IPS-18a (cell line): ENCODE measurements around the gene DLX3.

ENCODE experiments used
- H3K27ac ChIP-seq: one replicate; pipeline ENCODE4 v1.5.1; 2013; ENCODE audit warnings: low read length
- H3K27me3 ChIP-seq: one replicate; pipeline ENCODE4 v1.6.1; 2013; ENCODE audit warnings: mild to moderate bottlenecking, low read length; ENCODE audit not compliant: control insufficient read depth, insufficient read depth
- H3K36me3 ChIP-seq: one replicate; pipeline ENCODE4 v1.6.1; 2013; ENCODE audit warnings: low read depth, low read length; ENCODE audit not compliant: control insufficient read depth
- H3K4me1 ChIP-seq: one replicate; pipeline ENCODE4 v1.6.1; 2013; ENCODE audit warnings: low read depth, low read length; ENCODE audit not compliant: control insufficient read depth
- H3K4me3 ChIP-seq: one replicate; pipeline ENCODE4 v1.5.1; 2013; ENCODE audit warnings: low read length
- H3K9ac ChIP-seq: one replicate; pipeline ENCODE4 v1.6.1; 2013; ENCODE audit warnings: mild to moderate bottlenecking, low read length, moderate library complexity
- H3K9me3 ChIP-seq: one replicate; pipeline ENCODE4 v1.6.1; 2013; ENCODE audit warnings: low read depth, low read length; ENCODE audit not compliant: control insufficient read depth

DLX3 gene

GRCh38 chr17:49990331-49990730 is 4.7 kb downstream of the DLX3 start:
- no peaks in the 10 kb centered on the region for H3K4me1 ChIP-seq
- H3K9me3 ChIP-seq, result no peaks in the 10 kb centered on the region
- no peaks in the 10 kb centered on the region for H3K36me3 ChIP-seq
- H3K9ac ChIP-seq, result no peak overlapping the region
- H3K4me3 ChIP-seq, result no peak overlapping the region
- H3K27ac ChIP-seq, result no peak overlapping the region
- peaks cover 99% of the 10 kb centered on the region for H3K27me3 ChIP-seq

GRCh38 chr17:49989518-49989880 is 5.5 kb downstream of the DLX3 start:
- Histone ChIP-seq H3K27me3 (peaks cover 95% of the 10 kb centered on the region), H3K36me3 (no peaks in the 10 kb centered on the region), H3K4me1 (no peaks in the 10 kb centered on the region), H3K9me3 (no peaks in the 10 kb centered on the region), H3K4me3 (no peak overlapping the region), H3K9ac (no peak overlapping the region), H3K27ac (no peak overlapping the region)

GRCh38 chr17:49987681-49988441 is 7.2 kb downstream of the DLX3 start:
- no peak overlapping the region for H3K9ac ChIP-seq
- H3K9me3 ChIP-seq, result no peaks in the 10 kb centered on the region
- no peak overlapping the region for H3K27ac ChIP-seq
- H3K27me3 ChIP-seq, result peaks cover 79% of the 10 kb centered on the region
- no peak overlapping the region for H3K4me3 ChIP-seq
- no peaks in the 10 kb centered on the region for H3K4me1 ChIP-seq
- no peaks in the 10 kb centered on the region for H3K36me3 ChIP-seq

GRCh38 chr17:49987290-49987585 is 7.8 kb downstream of the DLX3 start:
- Histone ChIP-seq H3K4me3 (no peak overlapping the region), H3K9ac (no peak overlapping the region), H3K27ac (no peak overlapping the region), H3K36me3 (no peaks in the 10 kb centered on the region), H3K27me3 (peaks cover 75% of the 10 kb centered on the region), H3K9me3 (no peaks in the 10 kb centered on the region), H3K4me1 (no peaks in the 10 kb centered on the region)

- H3K27me3 ChIP-seq, result peaks cover 71% of the 10 kb centered on the region
- H3K36me3 ChIP-seq, result no peaks in the 10 kb centered on the region
- no peak overlapping the region for H3K9ac ChIP-seq
- H3K9me3 ChIP-seq, result no peaks in the 10 kb centered on the region
- no peak overlapping the region for H3K27ac ChIP-seq
- no peaks in the 10 kb centered on the region for H3K4me1 ChIP-seq
- H3K4me3 ChIP-seq, result no peak overlapping the region
These were observed 8.4 kb downstream of the DLX3 start for GRCh38 chr17:49986396-49987289.

GRCh38 chr17:49985310-49985990 is 9.6 kb downstream of the DLX3 start:
- Histone ChIP-seq H3K9ac (no peak overlapping the region), H3K27me3 (peaks cover 60% of the 10 kb centered on the region), H3K4me1 (peaks cover 7% of the 10 kb centered on the region), H3K36me3 (no peaks in the 10 kb centered on the region), H3K4me3 (no peak overlapping the region), H3K27ac (no peak overlapping the region), H3K9me3 (no peaks in the 10 kb centered on the region)

- Histone ChIP-seq H3K4me3 (no peak overlapping the region), H3K27me3 (peaks cover 60% of the 10 kb centered on the region), H3K36me3 (no peaks in the 10 kb centered on the region), H3K4me1 (peaks cover 9% of the 10 kb centered on the region), H3K9ac (no peak overlapping the region), H3K27ac (no peak overlapping the region), H3K9me3 (no peaks in the 10 kb centered on the region)
These were observed 10.2 kb downstream of the DLX3 start for GRCh38 chr17:49984776-49985175.

- H3K9me3 ChIP-seq, result no peaks in the 10 kb centered on the region
- H3K4me1 ChIP-seq, result peaks cover 9% of the 10 kb centered on the region
- H3K27me3 ChIP-seq, result peaks cover 58% of the 10 kb centered on the region
- H3K36me3 ChIP-seq, result no peaks in the 10 kb centered on the region
- H3K9ac ChIP-seq, result no peak overlapping the region
- H3K4me3 ChIP-seq, result no peak overlapping the region
- no peak overlapping the region for H3K27ac ChIP-seq
These were observed 10.7 kb downstream of the DLX3 start for GRCh38 chr17:49984283-49984682.

GRCh38 chr17:49980703-49981197 is 14.3 kb downstream of the DLX3 start:
- Histone ChIP-seq H3K9me3 (no peaks in the 10 kb centered on the region), H3K4me3 (no peak overlapping the region), H3K27me3 (peaks cover 52% of the 10 kb centered on the region), H3K9ac (no peak overlapping the region), H3K4me1 (peaks cover 21% of the 10 kb centered on the region), H3K27ac (no peak overlapping the region), H3K36me3 (no peaks in the 10 kb centered on the region)

GRCh38 chr17:49979748-49980479 is 15.1 kb downstream of the DLX3 start:
- Histone ChIP-seq H3K36me3 (no peaks in the 10 kb centered on the region), H3K4me1 (peaks cover 21% of the 10 kb centered on the region), H3K27ac (no peak overlapping the region), H3K9ac (no peak overlapping the region), H3K4me3 (no peak overlapping the region), H3K27me3 (peaks cover 53% of the 10 kb centered on the region), H3K9me3 (no peaks in the 10 kb centered on the region)

- Histone ChIP-seq H3K4me1 (peaks cover 21% of the 10 kb centered on the region), H3K36me3 (no peaks in the 10 kb centered on the region), H3K9ac (no peak overlapping the region), H3K9me3 (no peaks in the 10 kb centered on the region), H3K27me3 (peaks cover 67% of the 10 kb centered on the region), H3K4me3 (no peak overlapping the region), H3K27ac (no peak overlapping the region)
These were observed 16.5 kb downstream of the DLX3 start for GRCh38 chr17:49978501-49978900.
